Motor neuron (in vitro differentiated cells): ENCODE results near the gene WIPF3. TPM values are rescaled to one million over a fixed set of nuclear protein-coding genes. Genes with fewer than 3 reads are reported as not detected.
"Not testable (repeated sequence)": the region's sequence is repeated elsewhere in the genome, so short reads cannot be mapped to it uniquely, and the experiment has no call there.

Experiments used
- ATAC-seq, 8 experiments: fragments of 200-7000 bp; cut with Tn5 transposase; replicated peaks in 6 of 8; 2 replicates each; pipeline ENCODE4 v1.8.0; 2021; ENCODE audit warnings: mild to moderate bottlenecking in 8 of 8, moderate library complexity in 8 of 8
- H3K27ac ChIP-seq, 2 donors: fragments of 250-450 bp; sonication (Bioruptor Pico); 2 replicates each; pipeline ENCODE4 v1.9.0; 2021; ENCODE audit warnings: antibody characterized with exemption in 2 of 2, mild to moderate bottlenecking in 2 of 2, moderate library complexity in 1 of 2
- H3K4me1 ChIP-seq, 2 donors: fragments of 250-450 bp; sonication (Bioruptor Pico); replicated peaks in 1 of 2; 2 replicates each; pipeline ENCODE4 v1.6.1; 2021; ENCODE audit warnings: antibody characterized with exemption in 2 of 2, mild to moderate bottlenecking in 2 of 2, moderate library complexity in 1 of 2
- H3K4me3 ChIP-seq, 5 donors: fragments of 250-450 bp; sonication (Bioruptor Pico); 2 replicates each; pipeline ENCODE4 v1.9.0; 2021; ENCODE audit warnings: antibody characterized with exemption in 5 of 5, mild to moderate bottlenecking in 5 of 5, moderate library complexity in 4 of 5
- WGBS, 10 experiments: fragments of 450-650 bp; shearing (Covaris generic); methylation state at CpG; one replicate each; pipeline ENCODE4 v1.0.0; 2022; 5-methylcytosine and 5-hydroxymethylcytosine counted together
- in situ Hi-C, 9 experiments: fragments of 400-800 bp; cut with MboI; loops; one replicate each; pipeline ENCODE4 v1.15.0; 2021; ENCODE audit warnings: low sequenced_read_pairs in 9 of 9, low pct_unique_long_range_greater_than_20kb in 2 of 9; ENCODE audit not compliant: unreplicated experiment in 9 of 9
- total RNA-seq, 8 experiments: library from RNA; unstranded; fragments of 300-600 nt; gene quantifications; 2 replicates each; pipeline versions ENCODE4 v1.2.3 to v1.2.4, GENCODE V29; 2022

The WIPF3 gene
- total RNA-seq, 8 experiments from 2014 or later: 0.18 to 5.4 (median 2.2) TPM

GRCh38 chr7:29890786-29891185, 84.5 kb downstream of the WIPF3 start:
- no CpG with 5 or more reads among the region's 14 CpGs for WGBS, 10 experiments
- in situ Hi-C loops: not testable (repeated sequence)

GRCh38 chr7:29891766-29892165, 85.5 kb downstream of the WIPF3 start:
- Histone ChIP-seq H3K4me3 (no peak overlapping the region), H3K27ac (no peak overlapping the region), H3K4me1 (peaks cover 12 to 21% of the 10 kb centered on the region in 2 donors)
- 40 to 75% (median 67%) methylated on average over 1 to 3 of the region's 4 CpGs; no CpG with 5 or more reads in 2 of the 10 experiments for WGBS, 10 experiments
- in situ Hi-C loops: no loop called here
- ATAC-seq: no peak

More at GRCh38 chr7:29890786-29891185, 84.5 kb downstream of the WIPF3 start:
- H3K4me1 ChIP-seq: peaks cover 12 to 21% of the 10 kb centered on the region in 2 donors
- not testable (repeated sequence) for ATAC-seq, H3K4me3 ChIP-seq, H3K27ac ChIP-seq

GRCh38 chr7:29892231-29892630, 85.9 kb downstream of the WIPF3 start:
- no peak for ATAC-seq
- in situ Hi-C loops: no loop called here
- H3K27ac ChIP-seq: no peak overlapping the region
- WGBS, 10 experiments: 47 to 100% (median 84%) methylated on average over 1 to 4 of the region's 5 CpGs; no CpG with 5 or more reads in 4 of the 10 experiments
- H3K4me1 ChIP-seq: peaks cover 12 to 21% of the 10 kb centered on the region in 2 donors
- no peak overlapping the region for H3K4me3 ChIP-seq

GRCh38 chr7:29893351-29893965, 87.2 kb downstream of the WIPF3 start:
- WGBS, 10 experiments: 0 to 67% (median 33%) methylated on average over 1 to 6 of the region's 6 CpGs; no CpG with 5 or more reads in 2 of the 10 experiments
- in situ Hi-C loops: no loop called here
- H3K27ac ChIP-seq: peak overlapping the region; percentile 30 to 48
- H3K4me3 ChIP-seq: no peak overlapping the region
- ATAC-seq: peak; percentile 44 to 88 (median 61)
- H3K4me1 ChIP-seq: peaks cover 12 to 21% of the 10 kb centered on the region in 2 donors

GRCh38 chr7:29894256-29894655, 87.9 kb downstream of the WIPF3 start:
- ATAC-seq: peak in 3 of 8 experiments; percentile 48 to 59 (median 54)
- 14 to 93% (median 71%) methylated on average over 2 of the region's 2 CpGs; no CpG with 5 or more reads in 6 of the 10 experiments for WGBS, 10 experiments
- in situ Hi-C loops: no loop called here

GRCh38 chr7:29895559-29895958, 89.3 kb downstream of the WIPF3 start:
- peaks cover 12 to 21% of the 10 kb centered on the region in 2 donors for H3K4me1 ChIP-seq
- peak in 2 of 8 experiments; percentile 52 to 84 for ATAC-seq
- in situ Hi-C loops: no loop called here
- no peak overlapping the region for H3K4me3 ChIP-seq
- no peak overlapping the region for H3K27ac ChIP-seq
- 0 to 100% (median 70%) methylated on average over 1 to 5 of the region's 6 CpGs; no CpG with 5 or more reads in 2 of the 10 experiments for WGBS, 10 experiments

More at GRCh38 chr7:29894256-29894655, 87.9 kb downstream of the WIPF3 start:
- Histone ChIP-seq H3K4me1 (peaks cover 12 to 21% of the 10 kb centered on the region in 2 donors), H3K4me3 (no peak overlapping the region), H3K27ac (no peak overlapping the region)

- H3K4me1 ChIP-seq: peaks cover 12 to 21% of the 10 kb centered on the region in 2 donors
- no peak for ATAC-seq
- 43 to 100% (median 88%) methylated on average over 1 to 2 of the region's 2 CpGs for WGBS, 10 experiments
- H3K4me3 ChIP-seq: no peak overlapping the region
- H3K27ac ChIP-seq: no peak overlapping the region
- in situ Hi-C loops: no loop called here
Measured at GRCh38 chr7:29896685-29897411, 90.5 kb downstream of the WIPF3 start.

GRCh38 chr7:29898301-29898700, 92.0 kb downstream of the WIPF3 start:
- no peak for ATAC-seq
- in situ Hi-C loops: no loop called here
- peaks cover 10 to 17% of the 10 kb centered on the region in 2 donors for H3K4me1 ChIP-seq
- H3K27ac ChIP-seq: no peak overlapping the region
- 40 to 100% (median 72%) methylated on average over 1 to 4 of the region's 5 CpGs for WGBS, 10 experiments
- no peak overlapping the region for H3K4me3 ChIP-seq

- Histone ChIP-seq H3K4me1 (no peaks in the 10 kb centered on the region), H3K4me3 (no peak overlapping the region), H3K27ac (no peak overlapping the region)
- no peak for ATAC-seq
- in situ Hi-C loops: no loop called here
- 0 to 67% (median 67%) methylated on average over 1 of the region's 1 CpG; no CpG with 5 or more reads in 7 of the 10 experiments for WGBS, 10 experiments
Measured at GRCh38 chr7:29900745-29901144, 94.4 kb downstream of the WIPF3 start.

- in situ Hi-C loops: no loop called here
- Histone ChIP-seq H3K27ac (no peak overlapping the region), H3K4me3 (no peak overlapping the region), H3K4me1 (no peaks in the 10 kb centered on the region)
- WGBS, 10 experiments: 24 to 92% (median 73%) methylated on average over 2 to 3 of the region's 3 CpGs
- ATAC-seq: no peak
Measured at GRCh38 chr7:29906200-29907022, 100.1 kb downstream of the WIPF3 start.

- in situ Hi-C loops: no loop called here
- no peak overlapping the region for H3K4me3 ChIP-seq
- H3K4me1 ChIP-seq: peaks cover 0 to 4% of the 10 kb centered on the region in 2 donors
- ATAC-seq: no peak
- H3K27ac ChIP-seq: no peak overlapping the region
- WGBS, 10 experiments: 0 to 100% (median 83%) methylated on average over 1 to 3 of the region's 4 CpGs; no CpG with 5 or more reads in 1 of the 10 experiments
Measured at GRCh38 chr7:29914180-29914579, 107.9 kb downstream of the WIPF3 start.

- ATAC-seq: peak in 5 of 8 experiments; percentile 18 to 86 (median 35)
- WGBS, 10 experiments: 0 to 100% (median 85%) methylated on average over 1 to 5 of the region's 7 CpGs
- no peak overlapping the region for H3K27ac ChIP-seq
- H3K4me3 ChIP-seq: no peak overlapping the region
- in situ Hi-C loops: no loop called here
- peaks cover 0 to 4% of the 10 kb centered on the region in 2 donors for H3K4me1 ChIP-seq
Measured at GRCh38 chr7:29915481-29916215, 109.3 kb downstream of the WIPF3 start.
